ENCODE data around the gene LDHAL6A. TPM values are rescaled to one million over a fixed set of nuclear protein-coding genes. Genes with fewer than 3 reads are reported as not detected.

LDHAL6A gene
- total and polyA plus RNA-seq, 4 donors = 0.28 TPM; not detected in 3

GRCh38 chr11:18485913-18486528 is 30.4 kb downstream of the LDHAL6A start:
- no peak for TF ChIP-seq EGR1 (IDR thresholded peaks at IDR 0.05; ENCODE audit: low read depth in 2 of 2)
- TF ChIP-seq SP1 (IDR thresholded peaks at IDR 0.05) = no peak
- no peak for TF ChIP-seq REST (IDR thresholded peaks at IDR 0.05)
- no peak for TF ChIP-seq ZBTB33 (IDR thresholded peaks at IDR 0.05)
- no peak for TF ChIP-seq JUND (IDR thresholded peaks at IDR 0.05)
- no peak for TF ChIP-seq CTCF (IDR thresholded peaks at IDR 0.05; ENCODE audit: low read depth, low read length, missing input control)
- TF ChIP-seq FOXA1 (IDR thresholded peaks at IDR 0.05) = no peak
- TF ChIP-seq ATF3 (IDR thresholded peaks at IDR 0.05) = no peak
- no peak for TF ChIP-seq TAF1 (conservative IDR thresholded peaks at IDR 0.05)
- no peak for TF ChIP-seq YY1 (IDR thresholded peaks at IDR 0.05)
- H3K9me3 ChIP-seq (ENCODE audit: control insufficient read depth in 4 of 4, low read length in 3 of 4) = no peaks in the 10 kb centered on the region
- H3K4me3 ChIP-seq (ENCODE audit: low read depth in 1 of 3, low read length in 3 of 3) = no peak overlapping the region
- H3K27ac ChIP-seq (ENCODE audit: low read depth in 1 of 2, low read length in 2 of 2) = no peak overlapping the region
- H3K9ac ChIP-seq (ENCODE audit: low read depth in 1 of 2, low read length in 2 of 2) = no peak overlapping the region
- H3K4me1 ChIP-seq (ENCODE audit: control insufficient read depth in 4 of 4, insufficient read depth in 4 of 4, low read length in 3 of 4) = no peaks in the 10 kb centered on the region
- 96% methylated on average over 8 of the region's 8 CpGs for WGBS
- DNase-seq (ENCODE audit: low spot score) = no peak
- H3K36me3 ChIP-seq (ENCODE audit: control insufficient read depth in 4 of 4, insufficient read depth in 3 of 4, low read depth in 1 of 4, low read length in 3 of 4) = peaks cover 2 to 54% (median 42%) of the 10 kb centered on the region in 4 donors
- H3K27me3 ChIP-seq (ENCODE audit: control insufficient read depth in 4 of 4, insufficient read depth in 4 of 4, low read length in 3 of 4) = no peaks in the 10 kb centered on the region

- DNase-seq (ENCODE audit: low spot score) = no peak
- Histone ChIP-seq H3K4me3 (ENCODE audit: low read depth in 1 of 3, low read length in 3 of 3) (no peak overlapping the region), H3K9me3 (ENCODE audit: control insufficient read depth in 4 of 4, low read length in 3 of 4) (no peaks in the 10 kb centered on the region), H3K36me3 (ENCODE audit: control insufficient read depth in 4 of 4, insufficient read depth in 3 of 4, low read depth in 1 of 4, low read length in 3 of 4) (peaks cover 0 to 47% (median 21%) of the 10 kb centered on the region in 4 donors), H3K4me1 (ENCODE audit: control insufficient read depth in 4 of 4, insufficient read depth in 4 of 4, low read length in 3 of 4) (no peaks in the 10 kb centered on the region), H3K9ac (ENCODE audit: low read depth in 1 of 2, low read length in 2 of 2) (no peak overlapping the region), H3K27ac (ENCODE audit: low read depth in 1 of 2, low read length in 2 of 2) (no peak overlapping the region), H3K27me3 (ENCODE audit: control insufficient read depth in 4 of 4, insufficient read depth in 4 of 4, low read length in 3 of 4) (no peaks in the 10 kb centered on the region)
- no peak for TF ChIP-seq YY1 (IDR thresholded peaks at IDR 0.05)
- TF ChIP-seq FOXA1 (IDR thresholded peaks at IDR 0.05) = no peak
- TF ChIP-seq CTCF (IDR thresholded peaks at IDR 0.05; ENCODE audit: low read depth, low read length, missing input control) = no peak
- TF ChIP-seq ZBTB33 (IDR thresholded peaks at IDR 0.05) = no peak
- no peak for TF ChIP-seq MAX (IDR thresholded peaks at IDR 0.05)
- WGBS = 85% methylated on average over 1 of the region's 1 CpG
Observed at GRCh38 chr11:18490319-18490718, 34.7 kb downstream of the LDHAL6A start.

Data from liver (tissue), 9 donors.